Fibroblast of skin of right biceps (primary cell): ENCODE results near the gene PECR.
"Not testable (repeated sequence)": the region's sequence is repeated elsewhere in the genome, so short reads cannot be mapped to it uniquely, and the experiment has no call there.

Experiments
- DNase-seq: peaks from one replicate; pipeline ENCODE4 v3.0.0-alpha.2; 2013

The PECR gene

GRCh38 chr2:216103213-216103612 is 21.6 kb upstream of the PECR start:
- no peak for DNase-seq

GRCh38 chr2:216101109-216101508 is 19.5 kb upstream of the PECR start:
- no peak for DNase-seq

GRCh38 chr2:216098421-216099334 is 17.1 kb upstream of the PECR start:
- no peak for DNase-seq

GRCh38 chr2:216094701-216095100 is 13.1 kb upstream of the PECR start:
- DNase-seq, result no peak

- DNase-seq, result no peak
These were observed 11.0 kb upstream of the PECR start for GRCh38 chr2:216092646-216093045.

- DNase-seq, result peak; percentile 49
These were observed 8.8 kb upstream of the PECR start for GRCh38 chr2:216090369-216090786.

GRCh38 chr2:216086207-216086893 is 4.7 kb upstream of the PECR start:
- DNase-seq, result no peak

GRCh38 chr2:216084547-216084946 is 2.9 kb upstream of the PECR start:
- DNase-seq, result no peak

GRCh38 chr2:216083464-216084281 is 2.1 kb upstream of the PECR start:
- peak; percentile 80 for DNase-seq

GRCh38 chr2:216082805-216083204 is 1.2 kb upstream of the PECR start:
- DNase-seq, result no peak

GRCh38 chr2:216082117-216082711 is 605 bp upstream of the PECR start:
- DNase-seq, result no peak

- DNase-seq, result no peak
These were observed 597 bp downstream of the PECR start for GRCh38 chr2:216081012-216081411.

GRCh38 chr2:216080048-216080447 is 1.6 kb downstream of the PECR start:
- not testable (repeated sequence) for DNase-seq

GRCh38 chr2:216078776-216079175 is 2.8 kb downstream of the PECR start:
- DNase-seq, result no peak

GRCh38 chr2:216075510-216076485 is 5.8 kb downstream of the PECR start:
- DNase-seq, result no peak

GRCh38 chr2:216074794-216075193 is 6.8 kb downstream of the PECR start:
- DNase-seq, result no peak

- no peak for DNase-seq
These were observed 7.2 kb downstream of the PECR start for GRCh38 chr2:216074380-216074779.

- no peak for DNase-seq
These were observed 7.8 kb downstream of the PECR start for GRCh38 chr2:216073773-216074172.

- DNase-seq, result no peak
These were observed 9.1 kb downstream of the PECR start for GRCh38 chr2:216072473-216072872.

- DNase-seq, result no peak
These were observed 10.3 kb downstream of the PECR start for GRCh38 chr2:216071111-216071851.

GRCh38 chr2:216070195-216070594 is 11.4 kb downstream of the PECR start:
- no peak for DNase-seq
